ENCODE results near the gene SYN1. TPM values are rescaled to one million over a fixed set of nuclear protein-coding genes. Genes with fewer than 3 reads are reported as not detected.

The SYN1 gene
- total RNA-seq, 1 experiment from 2014 or later, result 11.7 TPM

- H3K9me3 ChIP-seq (ENCODE audit: control insufficient read depth, low read depth, low read length), result peaks cover 48% of the 10 kb centered on the region
- H3K27me3 ChIP-seq (ENCODE audit: insufficient read depth, low read length), result no peaks in the 10 kb centered on the region
- DNase-seq, result no peak
- no peak overlapping the region for H2BK20ac ChIP-seq (ENCODE audit: low read depth, low read length, poor library complexity, severe bottlenecking)
- no peaks in the 10 kb centered on the region for H3K23me2 ChIP-seq (ENCODE audit: insufficient read length, low read depth, low read length, poor library complexity, severe bottlenecking)
- no peak overlapping the region for H3K18ac ChIP-seq (ENCODE audit: insufficient read length, low read depth, low read length)
- no peak overlapping the region for H3K23ac ChIP-seq (ENCODE audit: insufficient read length, low read depth, low read length)
- no peak overlapping the region for H4K8ac ChIP-seq (replicated peaks; ENCODE audit: insufficient read length, low read depth, low read length)
- H3K4me1 ChIP-seq (ENCODE audit: insufficient read depth, low read length), result no peaks in the 10 kb centered on the region; the same call in 1 of the 2 replicates
- no peak overlapping the region for H3K14ac ChIP-seq (ENCODE audit: insufficient read depth, low read length)
- no peak overlapping the region for H4K5ac ChIP-seq (ENCODE audit: insufficient read length, low read depth, low read length)
- no peak overlapping the region for H3K56ac ChIP-seq (ENCODE audit: insufficient read length, low read depth, low read length)
- no peak overlapping the region for H3K4me2 ChIP-seq (ENCODE audit: insufficient read depth, insufficient read length, low read length)
- no peak overlapping the region for H3K4ac ChIP-seq (ENCODE audit: low read depth, low read length)
- H4K91ac ChIP-seq (ENCODE audit: insufficient read length, low read depth, low read length), result no peak overlapping the region
- no CpG with 5 or more reads among the region's 14 CpGs for WGBS (ENCODE audit: extremely low coverage, insufficient read length, low lambda C conversion rate)
- no peak overlapping the region for H3T11ph ChIP-seq (ENCODE audit: low read length)
- TF ChIP-seq CTCF (conservative IDR thresholded peaks at IDR 0.05), result no peak
- H2AK5ac ChIP-seq (ENCODE audit: insufficient read length, low read length), result no peak overlapping the region
- H3K79me1 ChIP-seq (ENCODE audit: insufficient read depth, low read depth, low read length, poor library complexity, severe bottlenecking), result no peaks in the 10 kb centered on the region
- H3K9ac ChIP-seq (ENCODE audit: extremely low read depth, insufficient read length, low read length), result no peak overlapping the region
- H2BK12ac ChIP-seq (ENCODE audit: insufficient read length, low read depth, low read length), result no peak overlapping the region
- H3K27ac Mint-ChIP-seq, result no peak overlapping the region
- H3K36me3 Mint-ChIP-seq (ENCODE audit: insufficient read depth in 1 of 3, low read depth in 3 of 3), result peaks cover 59 to 62% (median 60%) of the 10 kb centered on the region in 3 experiments
- no peaks in the 10 kb centered on the region for H4K20me1 ChIP-seq (ENCODE audit: control insufficient read depth, insufficient read depth, insufficient read length)
- H2AFZ ChIP-seq (ENCODE audit: low read length), result no peak overlapping the region
- no peak overlapping the region for H2BK15ac ChIP-seq (ENCODE audit: low read depth, low read length)
- no peak overlapping the region for H2BK5ac ChIP-seq (ENCODE audit: insufficient read length, low read length)
- no peaks in the 10 kb centered on the region; the same call in 1 of the 2 replicates for H3K27me3 Mint-ChIP-seq (ENCODE audit: low read depth)
- no peaks in the 10 kb centered on the region for H3K79me2 ChIP-seq (ENCODE audit: insufficient read depth, low read length)
- H2BK120ac ChIP-seq (ENCODE audit: low read depth, low read length, poor library complexity, severe bottlenecking), result no peak overlapping the region
- H3K9me3 Mint-ChIP-seq, result peaks cover 67 to 73% of the 10 kb centered on the region in 2 experiments
- no peak overlapping the region for H3K4me3 Mint-ChIP-seq
- H3K27ac ChIP-seq (ENCODE audit: insufficient read length, low read depth, low read length), result no peak overlapping the region
- H3K4me1 Mint-ChIP-seq, result peaks cover 0 to 12% of the 10 kb centered on the region in 2 experiments; a peak in 2 of 4 replicates
These were observed 19.2 kb upstream of the SYN1 start for GRCh38 chrX:47638816-47639215.
